ENCODE results near the gene PCDH9.

PCDH9 gene

DNA sequence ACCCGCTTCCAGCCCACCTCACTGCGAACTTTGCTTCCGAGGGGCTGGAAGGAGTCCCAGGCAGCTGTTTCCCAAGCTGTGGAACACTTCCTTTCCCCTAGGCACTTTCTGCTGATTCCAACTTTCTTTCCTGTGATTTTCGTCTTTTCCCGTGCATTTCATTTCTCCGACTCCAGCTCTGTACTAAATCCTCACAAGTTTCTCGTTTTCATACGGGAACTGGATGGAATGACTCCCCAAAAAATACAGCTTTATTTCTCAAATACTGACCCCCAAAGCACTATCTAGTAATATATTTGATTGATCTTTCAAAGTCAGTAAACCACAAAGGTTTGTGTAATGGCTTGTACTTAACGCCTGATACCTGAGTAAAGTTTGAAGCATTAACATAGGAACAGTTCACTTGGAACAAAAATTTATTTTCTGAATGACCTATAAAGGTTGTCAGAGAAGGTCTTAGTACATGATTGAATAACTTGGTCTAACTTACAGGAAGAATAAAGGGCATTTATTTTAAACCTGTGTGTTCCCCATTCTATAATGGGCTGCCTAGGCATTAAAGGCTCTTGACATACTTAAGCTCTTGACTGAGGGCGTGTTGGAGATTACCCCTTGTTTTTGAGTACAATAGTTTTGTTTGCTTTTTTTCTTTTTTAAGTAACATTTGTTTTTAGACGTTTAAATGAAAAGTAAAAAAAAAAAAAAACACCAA lies 1.3 kb upstream of the PCDH9 start:
- H3K4me3 ChIP-seq (ENCODE audit: low read depth, low read length) = peak overlapping the region; percentile 91
- POLR2A ChIA-PET = no interaction called here
- no peak for DNase-seq (ENCODE audit: low read depth, low spot score)
- CTCF ChIA-PET = interaction anchor here (0.7 to 1.3 kb wide), 3 partner anchors 24 to 1119 kb away, joined by 3 to 5 read pairs (median 4); no protein-coding TSS in a partner anchor
- TF ChIP-seq, protein P1, sequence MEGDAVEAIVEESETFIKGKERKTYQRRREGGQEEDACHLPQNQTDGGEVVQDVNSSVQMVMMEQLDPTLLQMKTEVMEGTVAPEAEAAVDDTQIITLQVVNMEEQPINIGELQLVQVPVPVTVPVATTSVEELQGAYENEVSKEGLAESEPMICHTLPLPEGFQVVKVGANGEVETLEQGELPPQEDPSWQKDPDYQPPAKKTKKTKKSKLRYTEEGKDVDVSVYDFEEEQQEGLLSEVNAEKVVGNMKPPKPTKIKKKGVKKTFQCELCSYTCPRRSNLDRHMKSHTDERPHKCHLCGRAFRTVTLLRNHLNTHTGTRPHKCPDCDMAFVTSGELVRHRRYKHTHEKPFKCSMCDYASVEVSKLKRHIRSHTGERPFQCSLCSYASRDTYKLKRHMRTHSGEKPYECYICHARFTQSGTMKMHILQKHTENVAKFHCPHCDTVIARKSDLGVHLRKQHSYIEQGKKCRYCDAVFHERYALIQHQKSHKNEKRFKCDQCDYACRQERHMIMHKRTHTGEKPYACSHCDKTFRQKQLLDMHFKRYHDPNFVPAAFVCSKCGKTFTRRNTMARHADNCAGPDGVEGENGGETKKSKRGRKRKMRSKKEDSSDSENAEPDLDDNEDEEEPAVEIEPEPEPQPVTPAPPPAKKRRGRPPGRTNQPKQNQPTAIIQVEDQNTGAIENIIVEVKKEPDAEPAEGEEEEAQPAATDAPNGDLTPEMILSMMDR (IDR thresholded peaks at IDR 0.05; ENCODE audit: insufficient read depth, low read length, missing control alignments) = no peak

DNA sequence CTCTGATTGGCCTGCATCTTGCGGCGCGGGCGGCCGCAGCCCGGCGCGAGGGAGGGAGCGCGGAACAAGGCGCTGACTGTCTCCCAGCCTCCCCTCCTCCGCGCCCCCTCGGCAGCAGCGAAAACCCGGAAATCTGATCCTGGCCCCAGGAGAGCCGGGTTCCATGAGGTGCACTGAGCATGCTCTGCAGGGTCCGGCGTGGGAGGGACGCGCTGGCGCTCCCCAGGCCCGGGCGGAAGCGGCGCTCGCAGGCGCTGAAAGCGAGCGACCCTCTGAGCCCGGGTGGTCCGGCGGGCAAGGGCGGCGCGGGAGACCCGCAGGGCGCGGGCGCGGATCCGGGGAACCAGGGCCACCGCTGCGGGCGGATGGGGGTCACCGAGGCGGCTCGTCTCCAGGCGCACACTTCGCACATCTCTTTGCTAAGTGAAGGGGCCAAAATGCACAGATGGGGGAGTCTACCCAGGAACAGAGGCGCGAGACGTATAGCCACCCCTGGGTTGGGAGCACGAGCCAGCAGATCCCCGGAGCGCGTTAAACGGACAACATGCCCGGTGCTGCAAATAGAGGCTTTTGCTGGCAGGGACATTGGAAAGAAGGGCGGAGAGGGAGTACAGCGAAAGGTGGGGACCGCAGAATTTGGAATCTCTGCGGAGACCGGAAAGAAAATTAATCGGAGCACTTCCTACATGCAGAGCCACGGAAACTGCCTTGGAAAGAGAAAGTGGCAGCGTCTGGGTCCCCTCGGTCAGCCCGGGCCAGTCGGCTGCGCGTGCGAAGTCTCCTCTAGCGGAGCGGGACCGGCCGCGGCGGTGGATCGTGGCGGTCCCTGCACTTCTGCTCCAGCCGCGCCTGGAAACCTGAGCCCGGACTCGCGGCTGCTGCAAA lies 510 bp upstream of the PCDH9 start:
- TF ChIP-seq, protein P1 (IDR thresholded peaks at IDR 0.05; ENCODE audit: insufficient read depth, low read length, missing control alignments) = no peak
- peak; percentile 73 for DNase-seq (ENCODE audit: low read depth, low spot score)
- peak overlapping the region; percentile 91 for H3K4me3 ChIP-seq (ENCODE audit: low read depth, low read length)
- POLR2A ChIA-PET = interaction anchor here (1.0 kb wide), 1 partner anchor 1020 kb away, joined by 3 read pairs; no protein-coding TSS in a partner anchor
- CTCF ChIA-PET = interaction anchor here (1.1 to 1.3 kb wide), 3 partner anchors 23 to 612 kb away, joined by 3 to 5 read pairs (median 4); no protein-coding TSS in a partner anchor

GRCh38 chr13:67228916-67229315 lies 1.2 kb downstream of the PCDH9 start:
- TF ChIP-seq, protein P1 (IDR thresholded peaks at IDR 0.05; ENCODE audit: insufficient read depth, low read length, missing control alignments) = no peak
- CTCF ChIA-PET = interaction anchor here (0.9 to 1.6 kb wide), 3 partner anchors 9 to 1572 kb away, joined by 3 to 6 read pairs (median 4); no protein-coding TSS in a partner anchor
- peak overlapping the region; percentile 75 for H3K4me3 ChIP-seq (ENCODE audit: low read depth, low read length)
- POLR2A ChIA-PET = no interaction called here
- DNase-seq (ENCODE audit: low read depth, low spot score) = no peak

GRCh38 chr13:67228031-67228430 lies 2.1 kb downstream of the PCDH9 start:
- TF ChIP-seq, protein P1 (IDR thresholded peaks at IDR 0.05; ENCODE audit: insufficient read depth, low read length, missing control alignments) = no peak
- DNase-seq (ENCODE audit: low read depth, low spot score) = no peak
- POLR2A ChIA-PET = no interaction called here
- CTCF ChIA-PET = interaction anchor here (1.0 to 1.6 kb wide), 3 partner anchors 10 to 1571 kb away, joined by 3 to 6 read pairs (median 3); no protein-coding TSS in a partner anchor
- H3K4me3 ChIP-seq (ENCODE audit: low read depth, low read length) = peak overlapping the region; percentile 75

- ChIA-PET CTCF (interaction anchor here (0.9 to 1.5 kb wide), 4 partner anchors 11 to 1572 kb away, joined by 3 to 6 read pairs (median 3); no protein-coding TSS in a partner anchor), POLR2A (no interaction called here)
- TF ChIP-seq, protein P1 (IDR thresholded peaks at IDR 0.05; ENCODE audit: insufficient read depth, low read length, missing control alignments) = no peak
- H3K4me3 ChIP-seq (ENCODE audit: low read depth, low read length) = no peak overlapping the region
- no peak for DNase-seq (ENCODE audit: low read depth, low spot score)
Measured at GRCh38 chr13:67227131-67227983, 2.8 kb downstream of the PCDH9 start.
